Thoracic aorta (tissue), 2 donors: ENCODE data around the gene ZFAND6. TPM values are rescaled to one million over a fixed set of nuclear protein-coding genes. Genes with fewer than 3 reads are reported as not detected.
A peak's percentile ranks its signal among the peaks of the same experiment; 100 is the strongest.

Source experiments
- ATAC-seq: fragments of 150-250 bp; one replicate; pipeline ENCODE4 v1.8.0; 2017; ENCODE audit warnings: low read depth; ENCODE audit not compliant: insufficient number of reproducible peaks, low FRiP score
- DNase-seq: peaks from one replicate; pipeline ENCODE4 v3.0.0-alpha.2; 2020; ENCODE audit warnings: low spot score
- H3K27ac ChIP-seq, 2 donors: fragments of 200-600 bp; sonication (generic); 1 replicate in 1 of 2; 2 replicates in 1 of 2; pipeline ENCODE4 v1.5.1; 2016; ENCODE audit warnings: mild to moderate bottlenecking in 2 of 2, moderate library complexity in 2 of 2
- H3K27me3 ChIP-seq: fragments of 200-600 bp; sonication (generic); replicated peaks from 2 replicates; pipeline ENCODE4 v1.6.0; 2016; ENCODE audit warnings: mild to moderate bottlenecking; ENCODE audit not compliant: insufficient read depth
- H3K36me3 ChIP-seq: fragments of 200-600 bp; sonication (generic); one replicate; pipeline ENCODE4 v1.5.1; 2016
- H3K4me1 ChIP-seq, 2 donors: fragments of 200-600 bp; sonication (generic); 1 replicate in 1 of 2; 2 replicates in 1 of 2; pipeline versions ENCODE4 v1.5.1 to v1.6.0; 2016; ENCODE audit warnings: low read depth in 2 of 2, mild to moderate bottlenecking in 1 of 2; ENCODE audit not compliant: control insufficient read depth in 1 of 2
- H3K4me3 ChIP-seq: fragments of 200-600 bp; sonication (generic); 2 replicates; pipeline ENCODE4 v1.5.1; 2016; ENCODE audit warnings: mild to moderate bottlenecking
- H3K9me3 ChIP-seq: fragments of 200-600 bp; sonication (generic); 2 replicates; pipeline ENCODE4 v1.5.1; 2016
- CTCF ChIP-seq: fragments of 200-600 bp; sonication (generic); IDR thresholded peaks from one replicate; pipeline ENCODE4 v1.5.1; 2019; ENCODE audit warnings: antibody characterized with exemption
- total RNA-seq, 2 donors: library from RNA; depleted of rRNA; stranded (reverse); fragments of >200 nt; gene quantifications; one replicate each; pipeline versions ENCODE4 v1.1.0 to v1.2.3, GENCODE V29; 2016

Gene ZFAND6
- total RNA-seq, 2 donors from 2014 or later, result 43.5 to 80.0 TPM

- TF ChIP-seq CTCF, result no peak
- no peak overlapping the region for H3K4me3 ChIP-seq
- DNase-seq (no peak), ATAC-seq (no peak)
- peaks cover 5% of the 10 kb centered on the region for H3K36me3 ChIP-seq
- H3K4me1 ChIP-seq, result peaks cover 6 to 10% of the 10 kb centered on the region in 2 donors
- no peaks in the 10 kb centered on the region for H3K9me3 ChIP-seq
- no peak overlapping the region for H3K27ac ChIP-seq
- H3K27me3 ChIP-seq, result no peaks in the 10 kb centered on the region
These were observed 108.9 kb downstream of the ZFAND6 start for GRCh38 chr15:80168421-80168820.

GRCh38 chr15:80169768-80170357 lies 110.4 kb downstream of the ZFAND6 start:
- Histone ChIP-seq H3K36me3 (peaks cover 5% of the 10 kb centered on the region), H3K27ac (peak overlapping the region in 1 of 2 donors; percentile 12), H3K9me3 (no peaks in the 10 kb centered on the region), H3K27me3 (no peaks in the 10 kb centered on the region), H3K4me3 (no peak overlapping the region), H3K4me1 (peaks cover 16 to 24% of the 10 kb centered on the region in 2 donors)
- TF ChIP-seq CTCF, result no peak
- DNase-seq (no peak), ATAC-seq (no peak)

- DNase-seq, result no peak
- peaks cover 5% of the 10 kb centered on the region for H3K36me3 ChIP-seq
These were observed 111.1 kb downstream of the ZFAND6 start for GRCh38 chr15:80170596-80170995.

GRCh38 chr15:80171787-80172186 lies 112.3 kb downstream of the ZFAND6 start:
- no peaks in the 10 kb centered on the region for H3K9me3 ChIP-seq
- no peak for TF ChIP-seq CTCF
- H3K4me3 ChIP-seq, result no peak overlapping the region
- peak overlapping the region in 1 of 2 donors; percentile 93 for H3K27ac ChIP-seq
- DNase-seq (no peak), ATAC-seq (no peak)
- peaks cover 19 to 42% of the 10 kb centered on the region in 2 donors for H3K4me1 ChIP-seq
- peaks cover 5% of the 10 kb centered on the region for H3K36me3 ChIP-seq
- no peaks in the 10 kb centered on the region for H3K27me3 ChIP-seq

More at GRCh38 chr15:80170596-80170995, 111.1 kb downstream of the ZFAND6 start:
- no peak for ATAC-seq
- H3K27me3 ChIP-seq, result no peaks in the 10 kb centered on the region
- H3K9me3 ChIP-seq, result no peaks in the 10 kb centered on the region
- TF ChIP-seq CTCF, result no peak
- H3K4me1 ChIP-seq, result peaks cover 19 to 31% of the 10 kb centered on the region in 2 donors
- peak overlapping the region in 1 of 2 donors; percentile 12 for H3K27ac ChIP-seq
- no peak overlapping the region for H3K4me3 ChIP-seq

GRCh38 chr15:80172401-80172800 lies 112.9 kb downstream of the ZFAND6 start:
- H3K4me1 ChIP-seq, result peaks cover 19 to 42% of the 10 kb centered on the region in 2 donors
- H3K4me3 ChIP-seq, result no peak overlapping the region
- H3K27me3 ChIP-seq, result no peaks in the 10 kb centered on the region
- DNase-seq (no peak), ATAC-seq (no peak)
- TF ChIP-seq CTCF, result no peak
- H3K27ac ChIP-seq, result peak overlapping the region; percentile 93 to 95
- H3K9me3 ChIP-seq, result no peaks in the 10 kb centered on the region
- H3K36me3 ChIP-seq, result peaks cover 5% of the 10 kb centered on the region
